Activated CD8-positive, alpha-beta T cell treated with anti-CD3 and anti-CD28 coated beads for 36 hours (primary cell): Measurements from ENCODE around the gene ATF5. TPM values are rescaled to one million over a fixed set of nuclear protein-coding genes. Genes with fewer than 3 reads are reported as not detected.

ENCODE experiments used
- ATAC-seq: fragments of 200-7000 bp; cut with Tn5 transposase; one replicate; pipeline ENCODE4 v1.10.0; 2021; ENCODE audit warnings: mild to moderate bottlenecking, moderate library complexity
- CTCF ChIA-PET: fragments of 350-600 bp; sonication (Branson Sonifier 250); formaldehyde crosslinking; loops from one replicate; lab custom pipeline; 2021; ENCODE audit warnings: antibody characterized with exemption; lab: Charles Lee
- POLR2A ChIA-PET: fragments of 350-600 bp; sonication (Branson Sonifier 250); formaldehyde crosslinking; loops from one replicate; lab custom pipeline; 2021; ENCODE audit warnings: antibody characterized with exemption; lab: Charles Lee
- DNase-seq: peaks from one replicate; pipeline ENCODE4 v3.0.0-alpha.2; 2020
- H3K27ac Mint-ChIP-seq: one replicate; pipeline ENCODE4 v1.8.0; 2021; ENCODE audit warnings: mild to moderate bottlenecking, mixed read lengths
- H3K27me3 Mint-ChIP-seq: one replicate; pipeline ENCODE4 v1.8.0; 2021; ENCODE audit warnings: mixed read lengths
- H3K36me3 Mint-ChIP-seq: one replicate; pipeline ENCODE4 v1.8.0; 2021; ENCODE audit warnings: low read depth, mixed read lengths
- H3K4me1 Mint-ChIP-seq: one replicate; pipeline ENCODE4 v1.8.0; 2021; ENCODE audit warnings: low read depth, mixed read lengths
- H3K4me3 Mint-ChIP-seq: one replicate; pipeline ENCODE4 v1.8.0; 2021; ENCODE audit warnings: mild to moderate bottlenecking, moderate library complexity, mixed read lengths
- H3K9me3 Mint-ChIP-seq: one replicate; pipeline ENCODE4 v1.8.0; 2021; ENCODE audit warnings: mixed read lengths
- intact Hi-C: fragments of 100-400 bp; cut with micrococcal nuclease; formaldehyde crosslinking; loops from one replicate; pipeline ENCODE4 v1.10.0; 2022
- total RNA-seq, 2 experiments: library from RNA; stranded (reverse); gene quantifications; one replicate each; pipeline ENCODE4 v1.2.3, GENCODE V29; 2021
- TF ChIP-seq, protein P1 (sequence below): fragments of 200-600 bp; IDR thresholded peaks from one replicate; pipeline ENCODE4 v1.8.0; 2022; ENCODE audit warnings: antibody characterized with exemption, mild to moderate bottlenecking

ATF5 gene
- total RNA-seq, 2 experiments from 2014 or later: 11.8 TPM

DNA sequence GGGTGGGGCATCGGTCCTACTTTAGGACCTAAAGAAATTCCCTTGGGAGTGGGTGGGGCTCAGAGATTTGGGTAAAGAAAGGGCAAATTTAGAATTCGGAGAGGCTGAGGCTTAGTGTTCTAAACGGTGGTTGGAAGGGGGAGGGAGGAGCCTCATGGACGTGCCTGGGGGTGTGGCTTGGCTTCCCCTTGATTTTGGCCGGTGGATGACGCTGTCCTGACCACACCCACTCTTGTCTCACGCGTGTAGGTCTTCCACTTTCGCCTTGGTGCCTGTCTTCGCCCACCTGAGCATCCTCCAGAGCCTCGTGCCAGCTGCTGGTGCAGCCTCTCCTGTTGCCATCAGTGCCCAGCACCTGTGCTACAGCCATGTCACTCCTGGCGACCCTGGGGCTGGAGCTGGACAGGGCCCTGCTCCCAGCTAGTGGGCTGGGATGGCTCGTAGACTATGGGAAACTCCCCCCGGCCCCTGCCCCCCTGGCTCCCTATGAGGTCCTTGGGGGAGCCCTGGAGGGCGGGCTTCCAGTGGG is 1.5 kb downstream of the ATF5 start:
- H3K27me3 Mint-ChIP-seq: no peaks in the 10 kb centered on the region
- ATAC-seq (no peak), DNase-seq (peak; percentile 23)
- intact Hi-C loops: loop anchor here (5.0 kb wide), 1 partner anchor 33 kb away; the partner anchor contains the start of gene IL4I1
- ChIA-PET CTCF (no interaction called here), POLR2A (interaction anchor here (0.7 to 12.0 kb wide), 6 partner anchors 18 to 238 kb away, joined by 3 to 167 read pairs (median 7); partner anchors contain the start of genes AKT1S1, IL4I1, TBC1D17 and VRK3)
- H3K4me3 Mint-ChIP-seq: peak overlapping the region; percentile 95
- peak overlapping the region; percentile 92 for H3K27ac Mint-ChIP-seq
- H3K4me1 Mint-ChIP-seq: peaks cover 52% of the 10 kb centered on the region
- TF ChIP-seq, protein P1, sequence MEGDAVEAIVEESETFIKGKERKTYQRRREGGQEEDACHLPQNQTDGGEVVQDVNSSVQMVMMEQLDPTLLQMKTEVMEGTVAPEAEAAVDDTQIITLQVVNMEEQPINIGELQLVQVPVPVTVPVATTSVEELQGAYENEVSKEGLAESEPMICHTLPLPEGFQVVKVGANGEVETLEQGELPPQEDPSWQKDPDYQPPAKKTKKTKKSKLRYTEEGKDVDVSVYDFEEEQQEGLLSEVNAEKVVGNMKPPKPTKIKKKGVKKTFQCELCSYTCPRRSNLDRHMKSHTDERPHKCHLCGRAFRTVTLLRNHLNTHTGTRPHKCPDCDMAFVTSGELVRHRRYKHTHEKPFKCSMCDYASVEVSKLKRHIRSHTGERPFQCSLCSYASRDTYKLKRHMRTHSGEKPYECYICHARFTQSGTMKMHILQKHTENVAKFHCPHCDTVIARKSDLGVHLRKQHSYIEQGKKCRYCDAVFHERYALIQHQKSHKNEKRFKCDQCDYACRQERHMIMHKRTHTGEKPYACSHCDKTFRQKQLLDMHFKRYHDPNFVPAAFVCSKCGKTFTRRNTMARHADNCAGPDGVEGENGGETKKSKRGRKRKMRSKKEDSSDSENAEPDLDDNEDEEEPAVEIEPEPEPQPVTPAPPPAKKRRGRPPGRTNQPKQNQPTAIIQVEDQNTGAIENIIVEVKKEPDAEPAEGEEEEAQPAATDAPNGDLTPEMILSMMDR: no peak
- peaks cover 49% of the 10 kb centered on the region for H3K36me3 Mint-ChIP-seq
- H3K9me3 Mint-ChIP-seq: peaks cover 4% of the 10 kb centered on the region

DNA sequence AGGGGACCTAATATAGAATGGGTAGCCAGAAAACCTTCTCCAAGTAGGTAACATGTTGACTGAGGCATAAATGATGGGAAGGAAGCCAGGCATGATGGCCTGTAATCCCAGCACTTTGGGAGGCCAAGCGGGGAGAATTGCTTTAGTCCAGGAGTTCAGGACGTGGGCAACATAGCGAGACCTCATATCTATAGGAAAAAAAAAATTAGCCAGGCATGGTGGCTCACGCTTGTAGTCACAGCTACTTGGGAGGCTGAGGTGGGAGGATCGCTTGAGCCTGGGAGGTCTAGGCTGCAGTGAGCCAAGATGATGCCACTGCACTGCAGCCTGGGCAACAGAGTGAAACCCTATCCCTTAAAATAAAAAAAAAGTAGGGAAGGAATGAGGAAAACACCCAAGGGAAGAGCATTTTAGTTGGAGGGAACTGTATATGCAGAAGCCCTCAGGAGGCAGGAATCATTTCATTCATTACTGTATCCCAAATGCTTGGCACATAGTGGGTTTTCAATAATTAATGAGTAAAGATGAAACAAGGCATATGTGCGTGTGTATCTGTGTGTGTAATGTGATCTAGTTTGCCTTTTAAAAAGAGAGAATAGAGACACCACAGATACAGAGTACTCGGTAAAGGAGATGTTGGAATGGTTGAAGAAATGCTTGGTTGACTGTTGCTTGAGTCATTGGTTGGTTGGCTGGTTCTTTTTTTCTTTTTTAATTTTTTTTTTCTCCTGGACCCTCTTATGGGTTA is 2.5 kb downstream of the ATF5 start:
- peaks cover 4% of the 10 kb centered on the region for H3K9me3 Mint-ChIP-seq
- peaks cover 48% of the 10 kb centered on the region for H3K4me1 Mint-ChIP-seq
- POLR2A ChIA-PET: interaction anchor here (12.0 kb wide), 1 partner anchor 19 kb away, joined by 167 read pairs; no protein-coding TSS in a partner anchor
- H3K36me3 Mint-ChIP-seq: peaks cover 45% of the 10 kb centered on the region
- intact Hi-C loops: loop anchor here (2.0 to 5.0 kb wide), 2 partner anchors 34 to 51 kb away; partner anchors contain the start of gene IL4I1
- ATAC-seq (no peak), DNase-seq (no peak)
- CTCF ChIA-PET: no interaction called here
- TF ChIP-seq, protein P1: no peak
- H3K27ac Mint-ChIP-seq: no peak overlapping the region
- H3K27me3 Mint-ChIP-seq: no peaks in the 10 kb centered on the region
- no peak overlapping the region for H3K4me3 Mint-ChIP-seq

DNA sequence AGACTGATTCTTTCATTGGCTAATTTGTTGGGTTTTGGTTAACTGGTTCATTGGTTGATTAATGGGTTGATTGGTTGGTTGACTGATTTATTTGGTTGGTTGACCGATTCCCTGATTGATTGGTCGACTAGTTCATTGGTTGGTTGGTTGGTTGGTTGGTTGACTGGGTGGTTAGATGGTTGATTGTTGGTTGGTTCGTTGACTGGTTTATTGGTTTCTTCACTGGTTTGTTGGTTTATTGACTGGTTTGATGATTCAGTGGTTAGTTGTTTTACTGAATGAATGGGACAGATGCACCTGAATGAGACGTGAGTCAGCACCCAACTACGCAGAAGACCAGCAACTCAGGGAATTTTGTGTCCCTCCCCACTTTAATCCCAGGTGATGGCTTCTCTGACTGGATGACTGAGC is 3.0 kb downstream of the ATF5 start:
- no peak overlapping the region for H3K4me3 Mint-ChIP-seq
- POLR2A ChIA-PET: no interaction called here
- H3K36me3 Mint-ChIP-seq: peaks cover 41% of the 10 kb centered on the region
- DNase-seq: no peak
- intact Hi-C loops: loop anchor here (2.0 to 5.0 kb wide), 2 partner anchors 35 to 51 kb away; partner anchors contain the start of gene IL4I1
- no peaks in the 10 kb centered on the region for H3K27me3 Mint-ChIP-seq
- ATAC-seq: no peak
- H3K9me3 Mint-ChIP-seq: peaks cover 4% of the 10 kb centered on the region
- CTCF ChIA-PET: no interaction called here
- peaks cover 45% of the 10 kb centered on the region for H3K4me1 Mint-ChIP-seq
- TF ChIP-seq, protein P1: no peak
- H3K27ac Mint-ChIP-seq: peak overlapping the region; percentile 21

DNA sequence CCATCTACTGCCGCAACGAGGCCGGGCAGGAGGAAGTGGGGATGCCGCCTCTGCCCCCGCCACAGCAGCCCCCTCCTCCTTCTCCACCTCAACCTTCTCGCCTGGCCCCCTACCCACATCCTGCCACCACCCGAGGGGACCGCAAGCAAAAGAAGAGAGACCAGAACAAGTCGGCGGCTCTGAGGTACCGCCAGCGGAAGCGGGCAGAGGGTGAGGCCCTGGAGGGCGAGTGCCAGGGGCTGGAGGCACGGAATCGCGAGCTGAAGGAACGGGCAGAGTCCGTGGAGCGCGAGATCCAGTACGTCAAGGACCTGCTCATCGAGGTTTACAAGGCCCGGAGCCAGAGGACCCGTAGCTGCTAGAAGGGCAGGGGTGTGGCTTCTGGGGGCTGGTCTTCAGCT is 3.7 kb downstream of the ATF5 start:
- Mint-ChIP-seq H3K4me1 (peaks cover 38% of the 10 kb centered on the region), H3K9me3 (peaks cover 4% of the 10 kb centered on the region), H3K27ac (peak overlapping the region; percentile 62), H3K27me3 (no peaks in the 10 kb centered on the region), H3K4me3 (peak overlapping the region; percentile 34), H3K36me3 (peaks cover 34% of the 10 kb centered on the region)
- DNase-seq (peak; percentile 65), ATAC-seq (no peak)
- ChIA-PET CTCF (no interaction called here), POLR2A (interaction anchor here (1.2 kb wide), 1 partner anchor 54 kb away, joined by 4 read pairs; no protein-coding TSS in a partner anchor)
- intact Hi-C loops: loop anchor here (2.0 to 5.0 kb wide), 2 partner anchors 35 to 50 kb away; partner anchors contain the start of gene IL4I1
- TF ChIP-seq, protein P1: no peak
